ENCODE measurements around the gene CDKN2AIP. TPM values are rescaled to one million over a fixed set of nuclear protein-coding genes. Genes with fewer than 3 reads are reported as not detected.
"Not testable (repeated sequence)": the region's sequence is repeated elsewhere in the genome, so short reads cannot be mapped to it uniquely, and the experiment has no call there.

The CDKN2AIP gene
- polyA plus RNA-seq, 1 experiment = 9.4 TPM

DNA sequence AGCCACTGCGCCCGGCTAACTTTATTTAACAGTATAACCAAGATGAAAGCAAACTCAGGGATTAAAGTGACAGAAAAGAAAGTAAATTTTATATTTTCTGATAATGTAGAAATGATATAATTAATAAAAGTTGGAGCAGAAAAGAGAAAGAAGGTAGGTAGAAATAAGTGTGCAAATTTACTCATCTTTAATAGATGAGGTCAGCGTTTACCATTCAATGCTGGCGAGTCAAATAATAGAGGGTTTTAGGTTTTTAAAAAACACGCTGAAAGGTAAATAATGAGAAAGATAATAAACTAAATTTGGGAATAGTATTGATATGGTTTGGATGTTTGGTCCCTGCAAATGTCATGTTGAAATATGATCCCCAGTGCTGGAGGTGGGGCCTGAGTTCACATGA is 13.6 kb downstream of the CDKN2AIP start:
- Histone ChIP-seq H3K4me3 (ENCODE audit: low read depth, low read length) (no peak overlapping the region), H3K36me3 (ENCODE audit: control insufficient read depth, insufficient read depth, low read length) (no peaks in the 10 kb centered on the region; the same call in 1 of the 2 replicates), H3K27me3 (ENCODE audit: control insufficient read depth, insufficient read depth, low read length) (no peaks in the 10 kb centered on the region)
- ChIA-PET CTCF (no interaction called here), POLR2A (no interaction called here)
- TF ChIP-seq, protein P1, sequence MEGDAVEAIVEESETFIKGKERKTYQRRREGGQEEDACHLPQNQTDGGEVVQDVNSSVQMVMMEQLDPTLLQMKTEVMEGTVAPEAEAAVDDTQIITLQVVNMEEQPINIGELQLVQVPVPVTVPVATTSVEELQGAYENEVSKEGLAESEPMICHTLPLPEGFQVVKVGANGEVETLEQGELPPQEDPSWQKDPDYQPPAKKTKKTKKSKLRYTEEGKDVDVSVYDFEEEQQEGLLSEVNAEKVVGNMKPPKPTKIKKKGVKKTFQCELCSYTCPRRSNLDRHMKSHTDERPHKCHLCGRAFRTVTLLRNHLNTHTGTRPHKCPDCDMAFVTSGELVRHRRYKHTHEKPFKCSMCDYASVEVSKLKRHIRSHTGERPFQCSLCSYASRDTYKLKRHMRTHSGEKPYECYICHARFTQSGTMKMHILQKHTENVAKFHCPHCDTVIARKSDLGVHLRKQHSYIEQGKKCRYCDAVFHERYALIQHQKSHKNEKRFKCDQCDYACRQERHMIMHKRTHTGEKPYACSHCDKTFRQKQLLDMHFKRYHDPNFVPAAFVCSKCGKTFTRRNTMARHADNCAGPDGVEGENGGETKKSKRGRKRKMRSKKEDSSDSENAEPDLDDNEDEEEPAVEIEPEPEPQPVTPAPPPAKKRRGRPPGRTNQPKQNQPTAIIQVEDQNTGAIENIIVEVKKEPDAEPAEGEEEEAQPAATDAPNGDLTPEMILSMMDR (IDR thresholded peaks at IDR 0.05; ENCODE audit: insufficient read depth, low read depth, low read length) = no peak
- no peak for DNase-seq (ENCODE audit: low read depth)

DNA sequence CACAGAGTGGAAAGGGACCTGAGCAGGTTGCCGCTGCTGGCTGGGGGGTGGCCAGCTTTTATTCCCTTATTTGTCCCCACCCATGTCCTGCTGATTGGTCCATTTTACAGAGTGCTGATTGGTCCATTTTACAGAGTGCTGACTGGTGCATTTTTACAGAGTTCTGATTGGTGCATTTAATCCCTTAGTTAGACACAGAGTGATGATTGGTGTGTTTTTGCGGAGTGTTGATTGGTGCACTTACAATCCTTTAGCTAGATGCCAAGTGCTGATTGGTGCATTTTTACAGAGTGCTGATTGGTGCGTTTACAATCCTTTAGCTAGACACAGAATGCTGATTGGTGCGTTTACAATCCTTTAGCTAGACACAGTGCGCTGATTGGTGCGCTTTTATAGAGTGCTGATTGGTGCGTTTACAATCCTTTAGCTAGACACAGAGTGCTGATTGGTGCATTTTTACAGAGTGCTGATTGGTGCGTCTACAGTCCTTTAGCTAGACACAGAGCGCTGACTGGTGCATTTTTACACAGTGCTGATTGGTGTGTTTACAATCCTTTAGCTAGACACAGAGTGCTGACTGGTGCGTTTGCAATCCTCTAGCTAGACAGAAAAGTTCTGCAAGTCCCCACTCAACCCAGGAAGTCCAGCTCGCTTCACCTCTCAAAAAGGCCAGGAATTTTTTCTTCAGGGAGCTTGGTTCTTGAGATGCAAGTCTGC is 19.6 kb downstream of the CDKN2AIP start:
- POLR2A ChIA-PET; H3K4me3 ChIP-seq (ENCODE audit: low read depth, low read length); DNase-seq (ENCODE audit: low read depth); H3K36me3 ChIP-seq (ENCODE audit: control insufficient read depth, insufficient read depth, low read length); H3K27me3 ChIP-seq (ENCODE audit: control insufficient read depth, insufficient read depth, low read length): not testable (repeated sequence)
- CTCF ChIA-PET = interaction anchor here (0.6 to 0.7 kb wide), 3 partner anchors 138 to 255 kb away, joined by 3 read pairs; no protein-coding TSS in a partner anchor

DNA sequence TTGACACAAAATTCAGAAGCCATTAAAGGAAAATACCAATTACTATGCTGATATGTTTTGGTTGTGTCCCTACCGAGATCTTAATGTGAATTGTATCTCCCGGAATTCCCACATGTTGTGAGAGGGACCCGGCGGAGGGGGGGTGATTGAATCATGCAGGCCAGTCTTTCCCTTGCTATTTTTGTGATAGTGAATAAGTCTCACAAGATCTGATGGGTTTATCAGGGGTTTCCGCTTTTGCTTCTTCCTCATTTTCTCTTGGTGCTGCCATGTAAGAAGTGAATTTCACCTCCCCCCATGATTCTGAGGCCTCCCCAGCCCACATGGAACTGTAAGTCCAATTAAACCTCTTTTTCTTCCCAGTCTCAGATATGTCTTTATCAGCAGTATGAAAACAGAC is 21.4 kb downstream of the CDKN2AIP start:
- H3K27me3 ChIP-seq (ENCODE audit: control insufficient read depth, insufficient read depth, low read length); POLR2A ChIA-PET; H3K36me3 ChIP-seq (ENCODE audit: control insufficient read depth, insufficient read depth, low read length); DNase-seq (ENCODE audit: low read depth); H3K4me3 ChIP-seq (ENCODE audit: low read depth, low read length): not testable (repeated sequence)
- CTCF ChIA-PET = interaction anchor here (0.7 kb wide), 1 partner anchor 37 kb away, joined by 3 read pairs; no protein-coding TSS in a partner anchor

DNA sequence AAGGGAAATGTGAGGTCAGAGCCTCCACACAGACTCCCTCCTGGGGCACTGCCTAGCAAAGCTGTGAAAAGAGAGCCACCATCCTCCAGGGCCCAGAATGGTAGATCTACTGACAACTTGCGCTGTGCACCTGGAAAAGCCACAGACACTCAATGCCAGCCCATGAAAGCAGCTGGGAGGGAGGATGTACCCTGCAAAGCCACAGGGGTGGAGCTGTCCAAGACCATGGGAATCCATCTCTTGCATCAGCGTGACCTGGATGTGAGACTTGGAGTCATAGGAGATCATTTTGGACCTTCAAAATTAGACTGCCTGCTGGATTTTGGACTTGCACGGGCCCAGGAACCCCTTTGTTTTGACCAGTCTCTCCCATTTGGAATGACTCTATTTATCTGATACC is 22.8 kb downstream of the CDKN2AIP start:
- Histone ChIP-seq H3K36me3 (ENCODE audit: control insufficient read depth, insufficient read depth, low read length) (no peaks in the 10 kb centered on the region), H3K27me3 (ENCODE audit: control insufficient read depth, insufficient read depth, low read length) (no peaks in the 10 kb centered on the region), H3K4me3 (ENCODE audit: low read depth, low read length) (no peak overlapping the region)
- TF ChIP-seq, protein P1 (IDR thresholded peaks at IDR 0.05; ENCODE audit: insufficient read depth, low read depth, low read length) = no peak
- no peak for DNase-seq (ENCODE audit: low read depth)
- ChIA-PET CTCF (no interaction called here), POLR2A (no interaction called here)

DNA sequence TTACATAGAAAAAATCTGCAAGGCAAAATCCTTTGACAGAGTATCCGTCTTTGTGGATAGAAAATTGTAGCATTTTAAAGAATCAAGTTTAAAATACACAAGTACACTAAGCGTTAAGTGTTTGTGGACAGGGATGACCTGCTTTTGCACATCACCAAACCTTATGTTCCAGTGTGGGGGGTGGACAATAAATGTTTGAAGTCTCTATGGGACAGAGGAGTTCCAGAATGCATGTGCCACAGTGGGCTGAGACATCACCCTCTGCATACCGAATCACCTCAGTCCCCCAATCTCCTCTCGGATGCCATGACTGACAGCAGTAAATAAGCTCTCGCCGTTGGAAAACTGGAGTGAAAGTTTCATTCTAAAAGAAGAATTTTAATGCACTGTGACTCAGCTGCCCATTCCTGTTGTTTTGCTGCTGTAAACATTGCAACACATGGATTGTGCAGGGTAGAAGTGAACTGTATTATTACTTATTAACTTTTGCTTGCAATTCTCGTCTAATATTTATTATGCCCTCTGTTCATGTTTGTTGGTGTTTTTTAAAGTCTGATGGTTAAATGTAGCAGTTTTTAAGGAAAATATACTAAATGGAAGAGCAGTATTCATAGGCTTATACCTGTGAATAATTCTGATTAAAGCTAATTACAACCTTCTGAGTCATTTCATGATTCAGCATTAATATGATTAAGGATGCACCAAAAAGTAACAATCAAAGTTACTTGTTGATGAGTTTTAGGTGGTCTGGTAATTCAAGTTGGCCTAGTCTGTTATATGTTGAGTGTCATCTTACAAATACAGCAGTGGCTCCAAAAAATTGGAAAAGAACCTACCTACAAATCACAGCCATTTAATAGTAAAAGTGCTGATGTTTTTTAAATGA is 24.0 kb downstream of the CDKN2AIP start:
- CTCF ChIA-PET = interaction anchor here (0.6 to 2.9 kb wide), 5 partner anchors 10 to 1197 kb away, joined by 3 to 10 read pairs (median 3); no protein-coding TSS in a partner anchor
- TF ChIP-seq, protein P1 (IDR thresholded peaks at IDR 0.05; ENCODE audit: insufficient read depth, low read depth, low read length) = no peak
- Histone ChIP-seq H3K36me3 (ENCODE audit: control insufficient read depth, insufficient read depth, low read length) (no peaks in the 10 kb centered on the region), H3K27me3 (ENCODE audit: control insufficient read depth, insufficient read depth, low read length) (no peaks in the 10 kb centered on the region), H3K4me3 (ENCODE audit: low read depth, low read length) (no peak overlapping the region)
- DNase-seq (ENCODE audit: low read depth) = no peak
- POLR2A ChIA-PET = interaction anchor here (0.6 kb wide), 1 partner anchor 168 kb away, joined by 3 read pairs; no protein-coding TSS in a partner anchor

DNA sequence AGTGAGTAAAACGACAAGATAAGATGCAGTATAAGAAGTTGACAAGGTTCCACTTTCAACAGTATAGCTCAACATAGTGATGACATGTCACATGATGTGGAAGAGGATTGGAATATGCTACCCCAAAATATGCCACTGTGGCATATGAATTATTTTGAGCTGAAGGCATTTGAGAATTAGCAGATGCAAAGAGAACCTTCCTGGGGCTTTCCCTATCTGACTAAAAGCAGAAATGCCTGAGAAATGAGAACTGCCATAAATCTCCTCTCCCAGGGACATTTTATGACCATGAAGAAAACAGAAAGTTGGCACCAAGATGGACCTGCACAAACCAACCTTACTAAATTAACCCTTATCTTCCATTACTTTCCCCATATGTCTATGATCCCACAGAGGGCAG is 24.8 kb downstream of the CDKN2AIP start:
- Histone ChIP-seq H3K27me3 (ENCODE audit: control insufficient read depth, insufficient read depth, low read length) (no peaks in the 10 kb centered on the region), H3K36me3 (ENCODE audit: control insufficient read depth, insufficient read depth, low read length) (no peaks in the 10 kb centered on the region), H3K4me3 (ENCODE audit: low read depth, low read length) (no peak overlapping the region)
- no peak for DNase-seq (ENCODE audit: low read depth)
- ChIA-PET CTCF (interaction anchor here (0.6 to 3.4 kb wide), 7 partner anchors 9 to 1196 kb away, joined by 3 to 14 read pairs (median 4); no protein-coding TSS in a partner anchor), POLR2A (no interaction called here)
- TF ChIP-seq, protein P1 (IDR thresholded peaks at IDR 0.05; ENCODE audit: insufficient read depth, low read depth, low read length) = no peak

Measured in BJ (cell line).